Prostate gland (tissue), 2 donors: Measurements from ENCODE around the gene SLC35F3. TPM values are rescaled to one million over a fixed set of nuclear protein-coding genes. Genes with fewer than 3 reads are reported as not detected.
A peak's percentile ranks its signal among the peaks of the same experiment; 100 is the strongest.
"Not testable (repeated sequence)": the region's sequence is repeated elsewhere in the genome, so short reads cannot be mapped to it uniquely, and the experiment has no call there.

Experiments used
- DNase-seq: peaks from one replicate; pipeline ENCODE4 v3.0.0-alpha.2; 2019; ENCODE audit warnings: low spot score
- H3K27ac ChIP-seq, 2 donors: fragments of 200-600 bp; sonication (generic); 2 replicates each; pipeline ENCODE4 v1.5.1; 2017 to 2019
- H3K27me3 ChIP-seq: fragments of 200-600 bp; sonication (generic); replicated peaks from 2 replicates; pipeline ENCODE4 v1.5.1; 2019; ENCODE audit not compliant: insufficient read depth
- H3K36me3 ChIP-seq, 2 donors: fragments of 200-600 bp; sonication (generic); 1 replicate in 1 of 2; 2 replicates in 1 of 2; pipeline versions ENCODE4 v1.5.1 to v1.8.1; 2017 to 2019
- H3K4me1 ChIP-seq: fragments of 200-600 bp; sonication (generic); replicated peaks from 2 replicates; pipeline ENCODE4 v1.5.1; 2019
- H3K4me3 ChIP-seq, 2 donors: fragments of 200-600 bp; sonication (generic); 2 replicates each; pipeline ENCODE4 v1.5.1; 2017 to 2019
- H3K9me3 ChIP-seq: fragments of 200-600 bp; sonication (generic); 2 replicates; pipeline ENCODE4 v1.5.1; 2017
- CTCF ChIP-seq, 4 experiments: fragments of 200-600 bp in 2 of 4; fragments of 450-650 bp in 2 of 4; sonication (generic) in 2 of 4; IDR thresholded peaks; 1 replicate in 3 of 4; 2 replicates in 1 of 4; pipeline ENCODE4 v1.5.1; 2016 to 2019; ENCODE audit warnings: antibody characterized with exemption in 4 of 4, mild to moderate bottlenecking in 2 of 4, moderate library complexity in 2 of 4
- POLR2A ChIP-seq: fragments of 450-650 bp; IDR thresholded peaks from one replicate; pipeline ENCODE4 v1.6.1; 2016; ENCODE audit warnings: antibody characterized with exemption, mild to moderate bottlenecking
- POLR2AphosphoS5 ChIP-seq: sonication (generic); formaldehyde crosslinking; IDR thresholded peaks from one replicate; pipeline ENCODE4 v1.6.1; 2017; ENCODE audit warnings: antibody characterized with exemption
- WGBS: methylation state at CpG from one replicate; pipeline ENCODE4 v1.1.5; 2018; 5-methylcytosine and 5-hydroxymethylcytosine counted together
- intact Hi-C: fragments of 100-400 bp; cut with DNase I; formaldehyde crosslinking; loops from one replicate; pipeline ENCODE4 v1.14.2; 2022
- total RNA-seq, 2 donors: library from RNA; depleted of rRNA; stranded (reverse); fragments of >200 nt; gene quantifications; one replicate each; pipeline ENCODE4 v1.1.0, GENCODE V29; 2016

SLC35F3 gene
- total RNA-seq, 2 donors from 2014 or later = 0.34 to 0.64 TPM

DNA sequence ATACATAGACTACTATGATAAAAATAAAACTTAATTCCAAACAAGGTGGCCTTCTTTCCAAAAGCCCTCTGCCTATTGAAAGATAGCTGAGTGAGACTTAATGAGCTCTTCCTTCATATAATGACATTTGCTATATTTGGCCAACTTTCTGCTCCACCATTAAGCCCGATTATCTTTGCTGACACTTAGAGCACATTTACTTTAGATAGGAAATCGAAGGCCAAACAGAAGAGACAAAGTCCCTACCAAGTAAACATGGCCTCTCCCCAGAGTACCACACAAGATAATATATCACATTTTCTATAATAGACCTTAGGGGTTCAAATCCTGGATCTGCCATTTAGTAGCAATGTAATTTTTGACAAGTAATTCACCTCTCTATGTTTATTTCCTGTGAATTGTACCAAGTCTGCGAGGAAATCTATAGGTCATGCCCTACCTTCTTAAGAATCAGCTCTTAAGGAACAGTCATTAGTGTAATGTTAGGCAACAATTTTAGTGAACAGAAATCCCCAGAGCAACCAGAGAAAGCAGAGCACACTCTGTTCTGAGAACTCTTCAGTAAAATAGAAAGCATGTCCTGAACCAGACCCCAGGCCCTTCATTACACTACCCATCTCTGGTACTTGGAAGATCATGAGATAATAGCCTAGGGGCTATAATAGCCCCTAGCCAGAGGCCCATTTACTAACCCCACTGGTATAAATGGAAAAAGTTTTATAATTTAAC, 451.5 kb downstream of the SLC35F3 start:
- Histone ChIP-seq H3K27ac (no peak overlapping the region), H3K9me3 (no peaks in the 10 kb centered on the region), H3K36me3 (no peaks in the 10 kb centered on the region), H3K27me3 (no peaks in the 10 kb centered on the region), H3K4me1 (no peaks in the 10 kb centered on the region), H3K4me3 (no peak overlapping the region)
- DNase-seq = no peak
- WGBS = 94% methylated on average over 3 of the region's 3 CpGs
- TF ChIP-seq POLR2AphosphoS5 (no peak), POLR2A (no peak), CTCF (IDR thresholded peaks at IDR 0.05) (no peak)
- intact Hi-C loops = no loop called here

GRCh38 chr1:234356615-234357269, 452.3 kb downstream of the SLC35F3 start:
- H3K27me3 ChIP-seq, H3K9me3 ChIP-seq, H3K36me3 ChIP-seq, H3K4me1 ChIP-seq, intact Hi-C loops: not testable (repeated sequence)
- Histone ChIP-seq H3K27ac (peak overlapping the region; percentile 44 to 45), H3K4me3 (peak overlapping the region; percentile 29 to 31)
- 34% methylated on average over 35 of the region's 35 CpGs for WGBS
- DNase-seq = peak; percentile 40
- TF ChIP-seq POLR2AphosphoS5 (peak; percentile 64), POLR2A (peak; percentile 31), CTCF (IDR thresholded peaks at IDR 0.05) (peak in 1 of 4 experiments; percentile 6)

- TF ChIP-seq POLR2A (no peak), CTCF (IDR thresholded peaks at IDR 0.05) (no peak), POLR2AphosphoS5 (no peak)
- intact Hi-C loops = no loop called here
- peak overlapping the region in 1 of 2 donors; percentile 31 for H3K4me3 ChIP-seq
These were observed 453.4 kb downstream of the SLC35F3 start for GRCh38 chr1:234357831-234358230.

DNA sequence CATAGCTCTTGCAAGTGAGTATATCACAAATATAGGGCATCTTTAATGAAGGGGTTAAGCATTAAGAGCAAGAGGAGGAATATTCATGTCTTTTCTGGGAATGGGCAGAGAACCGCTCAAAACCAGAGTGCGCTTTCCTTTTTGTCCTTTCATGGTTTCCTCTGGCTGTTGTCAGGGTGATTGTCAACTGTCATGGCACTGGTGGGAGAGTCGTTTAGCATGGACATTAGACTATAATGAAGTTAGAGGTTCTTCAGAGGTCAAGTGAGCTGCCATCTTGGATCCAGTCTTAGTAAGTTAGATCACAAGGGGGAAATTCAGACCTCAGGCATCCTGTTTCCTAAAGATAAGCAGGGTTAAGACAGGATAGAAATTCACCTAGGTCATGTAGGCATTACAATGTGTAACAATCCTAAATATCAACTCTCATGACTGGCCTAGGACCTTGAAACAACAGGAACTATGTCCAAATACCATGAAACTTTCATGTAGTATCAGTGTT, 456.7 kb downstream of the SLC35F3 start:
- TF ChIP-seq POLR2AphosphoS5 = no peak
- 88% methylated on average over 3 of the region's 3 CpGs for WGBS
- Histone ChIP-seq H3K4me3 (no peak overlapping the region), H3K27me3 (no peaks in the 10 kb centered on the region), H3K27ac (no peak overlapping the region), H3K9me3 (no peaks in the 10 kb centered on the region), H3K4me1 (no peaks in the 10 kb centered on the region), H3K36me3 (no peaks in the 10 kb centered on the region)
- no peak for DNase-seq
- intact Hi-C loops = no loop called here

More at GRCh38 chr1:234357831-234358230, 453.4 kb downstream of the SLC35F3 start:
- no peak for DNase-seq
- Histone ChIP-seq H3K27ac (no peak overlapping the region), H3K4me1 (no peaks in the 10 kb centered on the region), H3K9me3 (no peaks in the 10 kb centered on the region), H3K27me3 (no peaks in the 10 kb centered on the region), H3K36me3 (no peaks in the 10 kb centered on the region)

GRCh38 chr1:234362558-234362957, 458.1 kb downstream of the SLC35F3 start:
- DNase-seq = no peak
- Histone ChIP-seq H3K4me3 (no peak overlapping the region), H3K36me3 (no peaks in the 10 kb centered on the region), H3K27me3 (no peaks in the 10 kb centered on the region), H3K27ac (no peak overlapping the region), H3K9me3 (no peaks in the 10 kb centered on the region), H3K4me1 (no peaks in the 10 kb centered on the region)
- TF ChIP-seq CTCF (IDR thresholded peaks at IDR 0.05) (no peak), POLR2AphosphoS5 (no peak), POLR2A (no peak)
- intact Hi-C loops = no loop called here
- WGBS = 93% methylated on average over 2 of the region's 2 CpGs
